ENCODE data around the gene GRIN2D.
A peak's percentile ranks its signal among the peaks of the same experiment; 100 is the strongest.
"Not testable (repeated sequence)": the region's sequence is repeated elsewhere in the genome, so short reads cannot be mapped to it uniquely, and the experiment has no call there.

Gene GRIN2D

DNA sequence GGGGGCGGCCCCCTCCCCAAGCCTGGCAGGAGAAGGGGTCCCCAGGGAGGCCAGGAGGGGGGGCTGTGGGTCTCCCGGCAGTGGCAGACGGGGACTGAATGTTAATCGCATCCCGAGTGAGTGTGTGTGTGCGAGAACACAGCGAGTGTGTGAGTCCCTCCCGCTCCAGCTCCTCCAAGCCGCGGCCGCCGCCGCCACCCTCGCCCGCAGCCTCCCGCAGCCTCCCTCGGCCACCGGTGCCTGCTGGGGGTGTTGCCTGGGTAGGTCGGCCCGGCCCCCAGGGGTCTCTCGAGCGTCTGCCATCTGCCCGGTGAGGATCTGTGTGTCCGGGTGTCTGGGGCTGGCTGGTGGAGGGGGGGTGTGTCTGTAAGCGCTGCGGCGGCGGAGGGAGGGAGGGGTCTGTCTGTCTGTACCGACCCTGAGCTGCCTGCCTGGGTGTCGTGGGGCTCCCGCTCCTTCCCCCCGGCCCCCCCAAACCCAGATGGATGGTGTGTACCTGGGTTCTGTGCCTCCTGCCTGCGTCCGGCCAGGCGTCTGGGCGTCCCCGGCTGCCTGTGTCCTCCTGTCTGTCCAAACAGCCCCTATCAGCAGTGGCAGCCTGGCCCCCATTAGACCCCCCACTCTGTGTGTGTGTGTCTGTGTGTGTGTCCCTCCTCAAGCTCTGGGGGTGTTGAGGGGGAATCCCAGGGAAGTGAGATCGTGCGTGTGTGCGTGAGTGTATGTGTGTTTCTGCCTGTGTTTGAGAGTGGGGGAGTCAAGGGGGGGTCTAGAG lies at the start of gene GRIN2D:
Gene GRIN2D, plus strand, starts transcription at position 110 of the 772 bp plus-strand sequence. CDS start 4,725 bp downstream, outside the sequence.
- DNase-seq = peak; percentile 18 to 27

DNA sequence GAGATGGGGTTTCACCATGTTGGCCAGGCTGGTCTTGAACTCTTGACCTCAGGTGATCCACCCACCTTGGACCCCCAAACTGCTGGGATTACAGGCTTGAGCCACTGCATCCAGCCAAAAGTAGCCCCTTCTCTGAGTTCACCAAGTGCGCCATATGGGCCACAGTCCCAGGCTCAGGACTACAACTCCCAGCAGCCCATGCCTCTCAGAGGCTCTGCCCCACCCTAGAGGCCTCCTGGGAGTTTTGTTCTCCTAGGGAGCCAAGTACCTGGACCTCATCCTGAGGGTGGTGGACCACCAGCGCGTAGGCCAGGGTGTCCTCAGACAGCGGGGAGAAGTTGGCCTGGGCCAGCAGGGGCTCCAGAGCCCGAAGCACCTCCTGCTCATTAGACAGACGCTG lies 48.6 kb upstream of the GRIN2D start:
- DNase-seq = no peak

DNA sequence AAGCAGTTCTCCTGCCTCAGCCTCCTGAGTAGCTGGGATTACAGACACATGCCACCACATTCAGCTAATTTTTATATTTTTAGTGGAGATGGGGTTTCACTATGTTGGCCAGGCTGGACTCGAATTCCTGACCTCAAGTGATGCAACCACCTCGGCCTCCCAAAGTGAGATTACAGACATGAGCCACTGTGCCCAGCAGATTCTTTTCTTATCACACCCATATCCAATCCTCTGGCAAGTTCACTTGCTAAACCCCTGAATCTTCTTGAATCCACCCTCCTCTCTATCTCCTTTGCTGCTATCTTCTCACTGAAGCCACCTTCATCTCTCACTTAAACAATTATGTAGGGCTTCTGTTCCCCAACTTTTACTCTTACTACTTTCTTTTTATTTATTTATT lies 47.3 kb upstream of the GRIN2D start:
- no peak for DNase-seq

DNA sequence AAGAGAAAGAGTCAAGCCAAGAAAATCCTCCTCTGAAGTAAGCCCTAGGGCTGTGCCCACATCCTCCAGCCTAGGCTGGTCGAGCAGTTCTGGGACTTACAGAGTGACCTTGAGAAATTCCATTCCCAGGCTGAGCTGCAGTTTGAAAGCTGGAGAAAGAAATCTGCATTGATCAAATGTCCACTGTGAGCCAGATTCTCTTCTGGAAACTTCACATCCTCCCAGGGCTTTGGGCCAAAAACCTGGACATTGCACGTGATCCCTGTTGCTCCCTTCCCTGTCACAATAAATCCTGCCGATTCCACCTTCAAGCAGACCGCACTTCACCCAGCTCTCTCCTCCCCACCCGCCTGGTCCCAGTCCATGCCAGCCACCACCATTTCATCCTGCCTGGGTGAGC lies 45.4 kb upstream of the GRIN2D start:
- no peak for DNase-seq

GRCh38 chr19:48348737-48349136 lies 44.7 kb upstream of the GRIN2D start:
- DNase-seq = no peak

DNA sequence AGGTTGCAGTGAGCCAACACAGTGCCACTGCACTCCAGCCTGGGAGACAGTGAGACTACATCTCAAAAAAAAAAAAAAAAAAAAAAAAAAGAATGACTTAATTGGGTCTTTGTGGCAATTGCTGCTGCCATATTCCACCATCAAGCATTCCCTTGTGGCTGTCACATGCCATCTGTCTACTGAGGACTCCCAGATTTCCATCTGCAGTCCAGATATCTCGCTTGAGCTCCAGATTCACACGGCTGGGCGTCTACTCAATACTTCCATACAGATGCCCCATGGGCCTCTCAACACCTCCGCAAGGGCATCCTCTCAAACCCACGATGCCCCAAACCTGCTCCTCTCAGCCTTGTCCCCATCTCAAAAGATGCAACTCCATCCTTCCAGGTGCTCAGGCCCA lies 42.6 kb upstream of the GRIN2D start:
- no peak for DNase-seq

DNA sequence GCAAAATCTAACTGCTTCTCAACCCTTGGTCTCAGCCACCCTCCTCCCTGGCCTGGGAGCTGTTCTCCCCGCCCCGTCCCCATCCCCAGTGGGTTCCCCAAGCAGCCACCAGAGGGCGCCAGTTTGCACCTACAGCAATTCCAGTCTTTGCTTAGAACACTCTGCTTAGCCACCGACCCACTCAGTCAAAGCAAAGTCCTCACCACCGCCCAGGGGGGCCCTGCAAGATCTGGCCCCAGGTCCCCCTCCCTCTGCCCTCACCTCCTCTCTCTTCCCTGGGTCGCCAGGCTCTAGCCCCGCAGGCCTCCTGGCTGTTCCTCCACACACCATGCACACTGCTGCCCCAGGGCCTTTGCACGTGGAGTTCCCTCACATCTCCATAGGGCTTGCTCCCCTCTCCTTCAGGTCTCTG lies 42.1 kb upstream of the GRIN2D start:
- DNase-seq = peak; percentile 91 to 92

- DNase-seq = no peak
These were observed 39.8 kb upstream of the GRIN2D start for GRCh38 chr19:48353677-48354076.

DNA sequence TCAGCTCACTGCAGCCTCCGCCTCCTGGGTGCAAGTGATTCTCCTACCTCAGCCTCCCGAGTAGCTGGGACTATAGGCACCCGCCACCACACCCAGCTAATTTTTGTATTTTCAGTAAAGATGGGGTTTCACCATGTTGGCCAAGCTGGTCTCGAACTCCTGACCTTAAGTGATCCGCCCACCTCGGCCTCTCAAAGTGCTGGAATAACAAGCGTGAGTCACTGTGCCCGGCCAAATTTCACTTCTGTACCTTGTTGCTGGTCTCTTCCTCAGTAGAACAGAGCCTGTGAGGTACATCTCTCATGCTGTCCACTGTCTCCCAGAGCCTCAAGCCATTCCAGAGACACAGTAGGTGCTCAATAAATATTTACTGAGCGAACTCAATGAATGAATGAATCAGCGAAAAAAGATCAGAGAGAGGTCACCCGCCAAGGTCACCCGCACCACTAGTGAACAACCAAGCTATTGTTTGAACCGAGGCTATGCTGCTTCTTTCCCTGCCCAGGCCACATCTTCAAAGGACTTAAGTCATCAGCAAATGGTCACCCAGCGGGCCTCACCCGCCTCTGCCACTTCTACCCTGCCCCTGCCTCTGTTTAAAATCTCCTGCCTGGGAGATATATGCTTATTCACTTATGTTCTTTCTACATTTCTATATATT lies 39.0 kb upstream of the GRIN2D start:
- no peak for DNase-seq

DNA sequence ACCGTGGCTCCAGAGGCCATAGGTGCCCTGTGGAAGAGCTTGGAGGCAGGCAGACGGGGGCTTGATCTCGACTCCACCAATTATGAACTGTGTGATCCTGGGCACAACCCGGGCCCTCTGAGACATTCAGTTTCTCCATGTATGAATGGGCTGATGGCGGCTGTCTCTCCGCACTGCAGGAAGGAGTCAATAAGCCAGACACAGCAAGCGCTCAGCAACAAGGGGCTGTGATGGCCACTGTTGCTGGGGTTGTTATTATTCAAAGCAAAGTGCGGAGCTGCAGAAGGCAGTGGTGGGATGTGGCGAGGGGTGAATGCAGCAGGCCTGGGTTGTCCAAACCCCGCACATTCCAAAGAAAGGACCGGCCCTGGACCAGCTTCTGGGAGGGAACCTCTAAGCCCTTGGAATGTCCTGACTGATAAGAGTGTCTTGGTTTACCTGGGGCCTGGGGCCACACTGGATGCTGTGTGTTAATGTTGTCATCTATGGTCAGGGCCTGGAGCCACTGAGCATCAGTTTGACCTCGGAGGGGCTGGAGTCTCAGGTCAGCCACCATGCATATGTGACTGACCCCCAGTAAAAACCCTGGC lies 38.0 kb upstream of the GRIN2D start:
- no peak for DNase-seq

DNA sequence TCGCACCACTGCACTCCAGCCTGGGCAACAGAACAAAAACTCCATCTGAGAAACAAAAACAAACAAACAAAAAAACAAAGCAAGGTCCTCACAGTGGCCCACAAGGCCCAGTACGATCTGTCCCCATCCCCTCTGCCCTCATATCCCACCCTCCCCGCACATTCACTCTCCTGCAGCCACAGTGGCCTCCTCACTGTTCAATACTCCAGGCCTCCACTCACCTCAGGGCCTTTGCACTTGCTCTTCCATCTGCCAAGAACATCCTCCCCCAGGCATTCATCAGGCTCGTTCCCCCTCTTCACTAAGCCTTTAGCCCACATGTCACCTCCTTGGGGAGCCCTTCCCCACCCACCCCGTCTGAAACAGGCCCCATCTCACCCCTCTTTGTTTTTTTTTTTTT lies 34.3 kb upstream of the GRIN2D start:
- DNase-seq = no peak

GRCh38 chr19:48361912-48362311 lies 31.6 kb upstream of the GRIN2D start:
- DNase-seq = no peak

GRCh38 chr19:48362716-48363499 lies 30.6 kb upstream of the GRIN2D start:
- DNase-seq = peak; percentile 90 to 93

DNA sequence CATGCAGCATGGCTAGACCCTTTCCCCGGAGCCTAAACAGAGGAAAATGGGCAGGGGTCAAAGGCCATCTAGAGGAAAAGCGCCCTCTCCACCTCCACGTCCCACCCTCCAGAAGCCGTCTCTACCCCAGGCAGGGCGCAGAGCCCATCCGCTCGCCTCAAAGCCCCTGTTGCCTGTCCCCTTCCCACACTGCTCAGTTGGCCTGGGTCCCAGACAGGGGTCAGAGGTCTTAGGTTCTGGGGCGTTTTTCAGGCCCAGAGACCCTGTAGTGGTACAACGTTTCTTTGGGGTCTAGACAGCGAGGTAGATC lies 30.0 kb upstream of the GRIN2D start:
- no peak for DNase-seq

- peak; percentile 96 to 97 for DNase-seq
These were observed 29.5 kb upstream of the GRIN2D start, which contains the start of the genes SYNGR4 and TMEM143 for GRCh38 chr19:48363810-48364597. SYNGR4 (plus strand) TSS chr19:48364367; CDS start chr19:48365843, 1,476 bp downstream. TMEM143 (minus strand) TSS chr19:48363940; CDS start chr19:48363920, 20 bp downstream.

DNA sequence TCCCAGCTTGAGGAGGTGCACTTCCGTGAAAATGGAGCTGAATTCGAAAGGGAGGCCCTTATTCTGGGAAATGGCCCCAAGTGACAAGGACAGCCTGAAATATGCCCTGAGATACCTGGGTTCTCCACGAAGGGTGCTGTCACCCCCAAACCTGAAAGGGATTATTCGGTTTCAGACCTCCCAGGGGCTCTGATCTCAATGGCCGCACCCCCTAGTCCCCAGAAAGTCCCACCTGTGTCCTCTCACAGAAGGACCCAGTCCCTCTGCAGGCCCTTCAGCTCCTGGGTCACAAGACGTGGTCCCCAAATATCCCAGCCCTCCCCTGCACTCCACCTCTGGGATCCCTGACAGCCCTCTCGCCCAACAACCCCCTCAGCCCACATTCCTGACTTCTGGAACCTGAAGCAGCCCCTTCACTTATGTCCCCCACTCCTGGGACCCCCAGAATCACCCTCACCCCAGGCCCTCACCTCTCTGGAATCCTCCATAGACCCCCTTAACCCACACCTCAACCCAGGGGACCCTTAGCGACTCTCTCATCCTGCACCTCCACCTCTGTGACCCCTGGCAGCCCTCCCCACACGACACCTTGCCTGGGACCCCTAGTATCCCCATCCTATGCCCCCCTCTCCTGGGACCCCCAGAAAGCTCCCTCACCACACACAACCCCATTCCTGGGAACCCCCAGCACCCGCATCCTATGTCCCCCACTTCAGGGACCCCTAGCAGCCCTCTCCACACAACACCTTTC lies 28.7 kb upstream of the GRIN2D start:
- no peak for DNase-seq

DNA sequence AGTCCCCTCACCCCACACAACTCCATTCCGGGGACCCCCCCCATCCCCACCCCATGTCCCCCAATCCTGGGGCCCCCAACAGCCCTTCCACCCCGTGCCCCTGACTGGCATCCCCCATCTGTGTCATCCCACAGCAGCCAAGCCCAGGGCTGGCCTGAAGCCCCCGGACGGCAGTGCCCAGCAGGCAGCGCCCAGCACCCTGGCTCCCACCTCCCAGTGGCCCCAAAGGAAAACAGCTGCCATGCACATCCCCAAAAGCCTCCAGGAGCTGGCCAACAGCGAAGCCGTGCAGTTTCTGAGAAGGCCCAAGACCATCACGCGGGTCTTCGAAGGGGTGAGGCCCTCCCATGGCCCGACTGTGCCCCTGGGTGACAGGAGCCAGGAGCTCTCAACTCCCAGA lies 27.9 kb upstream of the GRIN2D start:
- no peak for DNase-seq

DNA sequence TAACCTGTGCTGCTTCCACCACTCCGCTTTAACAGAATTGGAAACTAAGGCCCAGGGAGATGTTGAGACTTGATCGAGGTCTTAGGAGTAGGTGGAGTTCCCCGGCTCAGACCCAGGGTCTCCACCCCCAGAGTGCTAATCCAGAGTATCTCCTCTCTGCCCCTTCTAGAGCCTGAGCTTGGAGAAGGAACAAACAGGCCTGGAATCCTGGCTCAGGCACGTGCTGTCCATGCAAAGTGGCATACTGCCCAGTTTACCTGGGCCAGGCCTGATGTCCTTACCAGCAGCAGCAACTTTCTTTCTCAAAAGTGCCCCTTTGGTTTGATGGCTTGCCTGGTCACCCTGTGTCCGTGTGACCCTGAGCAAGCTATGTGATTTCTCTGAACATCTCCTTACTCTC lies 25.6 kb upstream of the GRIN2D start:
- no peak for DNase-seq

DNA sequence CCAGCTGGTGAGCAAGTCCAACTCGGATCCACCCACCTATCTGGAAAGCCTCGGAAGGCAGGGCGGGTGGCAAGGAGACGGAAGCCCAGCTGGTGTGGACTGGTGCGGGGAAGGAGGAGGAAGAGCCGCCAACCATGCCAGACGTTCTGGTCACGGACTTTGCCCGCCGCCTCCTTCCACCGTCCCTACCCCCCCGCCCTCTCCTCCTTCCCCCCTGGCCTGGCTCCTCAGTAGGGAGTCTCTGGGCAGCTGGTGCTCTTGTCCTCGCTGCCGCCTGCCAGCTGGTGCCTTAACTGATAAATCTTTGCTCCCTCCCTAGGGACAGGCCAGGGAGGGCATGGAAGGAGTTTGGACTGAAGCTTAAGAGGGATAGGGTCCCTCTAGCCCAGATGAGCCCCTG lies 24.5 kb upstream of the GRIN2D start:
- no peak for DNase-seq

- DNase-seq = no peak
These were observed 22.5 kb upstream of the GRIN2D start for GRCh38 chr19:48370955-48371354.

- no peak for DNase-seq
These were observed 22.1 kb upstream of the GRIN2D start for GRCh38 chr19:48371367-48371766.

DNA sequence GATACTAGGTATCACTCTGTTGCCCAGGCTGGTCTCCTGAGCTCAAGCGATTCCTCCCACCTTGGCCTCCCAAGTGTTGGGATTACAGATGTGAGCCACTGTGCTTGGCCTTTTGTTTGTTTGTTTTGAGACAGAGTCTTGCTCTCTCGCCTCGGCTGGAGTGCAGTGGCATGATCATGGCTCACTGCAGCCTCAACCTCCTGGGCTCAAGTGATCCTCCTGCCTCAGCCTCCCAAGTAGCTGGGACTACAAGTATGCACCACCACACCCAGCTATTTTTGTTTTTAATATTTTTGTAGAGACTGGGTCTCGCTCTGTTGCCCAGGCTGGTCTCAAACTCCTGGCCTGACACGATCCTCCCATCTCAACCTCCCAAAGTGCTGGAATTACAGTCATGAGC lies 21.7 kb upstream of the GRIN2D start:
- DNase-seq = not testable (repeated sequence)
